Ammon's horn (tissue), 1 donor: Measurements from ENCODE around the gene USP34.
"Not testable (repeated sequence)": the region's sequence is repeated elsewhere in the genome, so short reads cannot be mapped to it uniquely, and the experiment has no call there.

ENCODE experiments used
- DNase-seq: peaks from one replicate; pipeline ENCODE4 v3.0.0-alpha.2; 2016; ENCODE audit warnings: low spot score

USP34 gene

GRCh38 chr2:61423714-61424113 is 47.2 kb downstream of the USP34 start:
- no peak for DNase-seq

- DNase-seq = no peak
These were observed 49.3 kb downstream of the USP34 start for GRCh38 chr2:61421611-61422010.

GRCh38 chr2:61420991-61421544 is 49.8 kb downstream of the USP34 start:
- DNase-seq = no peak

- DNase-seq = no peak
These were observed 51.3 kb downstream of the USP34 start for GRCh38 chr2:61419570-61419969.

GRCh38 chr2:61419129-61419528 is 51.8 kb downstream of the USP34 start:
- no peak for DNase-seq

GRCh38 chr2:61416871-61417645 is 53.8 kb downstream of the USP34 start:
- no peak for DNase-seq

- no peak for DNase-seq
These were observed 55.6 kb downstream of the USP34 start for GRCh38 chr2:61415265-61415664.

GRCh38 chr2:61414674-61415073 is 56.2 kb downstream of the USP34 start:
- DNase-seq = no peak

GRCh38 chr2:61411109-61411508 is 59.8 kb downstream of the USP34 start:
- DNase-seq = no peak

GRCh38 chr2:61410185-61410584 is 60.7 kb downstream of the USP34 start:
- DNase-seq = no peak

- DNase-seq = no peak
These were observed 65.1 kb downstream of the USP34 start for GRCh38 chr2:61405813-61406212.

GRCh38 chr2:61404438-61404837 is 66.4 kb downstream of the USP34 start:
- DNase-seq = no peak

GRCh38 chr2:61398413-61398812 is 72.5 kb downstream of the USP34 start:
- no peak for DNase-seq

- no peak for DNase-seq
These were observed 74.9 kb downstream of the USP34 start for GRCh38 chr2:61396005-61396404.

- DNase-seq = not testable (repeated sequence)
These were observed 83.3 kb downstream of the USP34 start for GRCh38 chr2:61387588-61387987.

- DNase-seq = not testable (repeated sequence)
These were observed 90.0 kb downstream of the USP34 start for GRCh38 chr2:61380882-61381197.

- no peak for DNase-seq
These were observed 90.6 kb downstream of the USP34 start for GRCh38 chr2:61380056-61380881.

GRCh38 chr2:61379521-61379920 is 91.4 kb downstream of the USP34 start:
- no peak for DNase-seq

GRCh38 chr2:61378281-61378680 is 92.6 kb downstream of the USP34 start:
- no peak for DNase-seq

- DNase-seq = no peak
These were observed 93.8 kb downstream of the USP34 start for GRCh38 chr2:61377046-61377445.

GRCh38 chr2:61376211-61376610 is 94.7 kb downstream of the USP34 start:
- no peak for DNase-seq

GRCh38 chr2:61371027-61371426 is 99.9 kb downstream of the USP34 start:
- DNase-seq = no peak
